GM18907 (cell line): ENCODE results near the gene SRY.
"Not testable (repeated sequence)": the region's sequence is repeated elsewhere in the genome, so short reads cannot be mapped to it uniquely, and the experiment has no call there.

Source experiments
- ATAC-seq: cut with Tn5 transposase; IDR thresholded peaks from one replicate; pipeline ENCODE4 v1.9.1; 2021; ENCODE audit warnings: mild to moderate bottlenecking, moderate library complexity; ENCODE audit not compliant: unreplicated experiment

SRY gene

GRCh38 chrY:2787600-2787999 is at the start of gene SRY:
Gene SRY (minus strand): TSS chrY:2787682. CDS start chrY:2787603, 79 bp downstream.
- no peak for ATAC-seq

- ATAC-seq: no peak
Observed at GRCh38 chrY:2837078-2837477, 49.6 kb upstream of the SRY start.

GRCh38 chrY:2835230-2835629 is 47.7 kb upstream of the SRY start:
- no peak for ATAC-seq

DNA sequence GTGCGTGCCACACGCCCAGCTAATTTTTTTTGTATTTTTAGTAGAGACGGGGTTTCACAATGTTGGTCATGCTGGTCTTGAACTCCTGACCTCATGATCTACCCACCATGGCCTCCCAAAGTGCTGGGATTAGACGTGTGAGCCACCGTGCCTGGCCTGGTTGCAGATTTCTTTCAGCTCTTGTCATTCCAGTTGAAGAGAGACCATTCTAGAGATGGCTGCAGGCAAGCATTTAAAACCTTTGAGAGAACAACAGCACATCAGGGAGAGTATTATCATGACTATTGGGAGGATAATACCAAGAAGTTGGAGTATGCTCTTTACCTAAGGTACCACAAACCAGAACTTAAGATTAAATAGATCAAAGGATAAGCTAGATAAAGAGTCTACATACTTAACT is 41.0 kb upstream of the SRY start:
- no peak for ATAC-seq

- ATAC-seq: no peak
Observed at GRCh38 chrY:2824471-2824870, 37.0 kb upstream of the SRY start.

DNA sequence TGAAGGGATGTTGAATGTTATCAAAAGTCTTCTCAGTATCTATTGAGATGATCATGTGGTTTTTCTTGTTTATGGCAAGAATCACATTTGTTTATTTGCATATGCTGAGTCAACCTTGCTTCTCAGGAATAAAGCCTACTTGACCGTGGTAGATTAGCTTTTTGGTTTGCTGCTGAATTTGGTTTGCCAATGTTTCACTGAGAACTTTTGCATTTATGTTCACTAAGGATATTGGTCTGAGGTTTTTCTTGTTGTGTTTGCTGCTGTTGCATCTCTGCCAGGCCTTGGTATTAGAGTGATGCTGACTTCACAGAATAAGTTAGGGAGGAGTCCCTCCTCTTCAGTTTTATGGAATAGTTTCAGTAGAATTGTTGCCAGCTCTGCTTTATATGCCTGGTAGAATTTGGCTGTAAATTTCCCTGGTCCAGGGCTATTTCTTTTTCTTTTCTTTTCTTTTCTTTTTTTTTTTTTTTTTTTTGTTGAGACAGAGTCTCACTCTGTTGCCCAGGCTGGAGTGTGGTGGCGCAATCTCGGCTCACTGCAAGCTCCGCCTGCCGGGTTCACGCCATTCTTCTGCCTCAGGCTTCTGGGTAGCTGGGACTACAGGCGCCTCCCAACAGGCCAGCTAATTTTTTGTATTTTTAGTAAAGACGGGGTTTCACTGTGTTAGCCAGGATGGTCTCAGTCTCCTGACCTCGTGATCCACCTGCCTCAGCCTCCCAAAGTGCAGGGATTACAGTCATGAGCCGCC is 29.8 kb upstream of the SRY start:
- not testable (repeated sequence) for ATAC-seq

GRCh38 chrY:2800246-2800645 is 12.8 kb upstream of the SRY start:
- no peak for ATAC-seq

DNA sequence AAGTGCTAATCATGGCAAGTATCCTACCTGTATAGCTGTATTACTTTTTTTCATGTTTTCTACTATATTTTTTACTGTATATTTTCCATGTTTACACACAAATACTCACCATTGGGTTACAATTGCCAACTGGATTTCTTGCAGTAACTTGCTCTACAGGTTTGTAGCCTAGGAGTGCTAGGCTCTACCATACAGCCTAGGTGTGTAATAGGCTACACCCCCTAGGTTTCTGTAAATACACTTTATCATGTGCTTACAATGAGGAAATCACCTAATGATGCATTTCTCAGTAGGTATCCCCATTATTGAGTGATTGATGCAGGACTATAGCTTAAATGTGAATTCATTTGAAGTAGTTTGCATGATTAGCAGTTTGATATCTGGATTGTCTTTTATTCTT is 10.5 kb upstream of the SRY start:
- ATAC-seq: no peak

GRCh38 chrY:2796977-2797523 is 9.6 kb upstream of the SRY start:
- no peak for ATAC-seq

GRCh38 chrY:2789756-2790155 is 2.3 kb upstream of the SRY start:
- ATAC-seq: no peak

- ATAC-seq: no peak
Observed at GRCh38 chrY:2786876-2787512, 488 bp downstream of the SRY start.
